Suprapubic skin (tissue), 3 donors: Measurements from ENCODE around the gene SPC24.

Experiments
- EP300 ChIP-seq: sonication (generic); formaldehyde crosslinking; IDR thresholded peaks from one replicate; pipeline ENCODE4 v1.6.1; 2017; ENCODE audit warnings: antibody characterized with exemption
- TF ChIP-seq, protein P1 (sequence below), 2 donors: fragments of 200-600 bp in 1 of 2; fragments of 450-650 bp in 1 of 2; sonication (generic) in 1 of 2; IDR thresholded peaks; one replicate each; pipeline ENCODE4 v1.5.1; 2016 to 2019; ENCODE audit warnings: antibody characterized with exemption in 2 of 2, mild to moderate bottlenecking in 1 of 2, moderate library complexity in 1 of 2

- TF ChIP-seq, protein P1, sequence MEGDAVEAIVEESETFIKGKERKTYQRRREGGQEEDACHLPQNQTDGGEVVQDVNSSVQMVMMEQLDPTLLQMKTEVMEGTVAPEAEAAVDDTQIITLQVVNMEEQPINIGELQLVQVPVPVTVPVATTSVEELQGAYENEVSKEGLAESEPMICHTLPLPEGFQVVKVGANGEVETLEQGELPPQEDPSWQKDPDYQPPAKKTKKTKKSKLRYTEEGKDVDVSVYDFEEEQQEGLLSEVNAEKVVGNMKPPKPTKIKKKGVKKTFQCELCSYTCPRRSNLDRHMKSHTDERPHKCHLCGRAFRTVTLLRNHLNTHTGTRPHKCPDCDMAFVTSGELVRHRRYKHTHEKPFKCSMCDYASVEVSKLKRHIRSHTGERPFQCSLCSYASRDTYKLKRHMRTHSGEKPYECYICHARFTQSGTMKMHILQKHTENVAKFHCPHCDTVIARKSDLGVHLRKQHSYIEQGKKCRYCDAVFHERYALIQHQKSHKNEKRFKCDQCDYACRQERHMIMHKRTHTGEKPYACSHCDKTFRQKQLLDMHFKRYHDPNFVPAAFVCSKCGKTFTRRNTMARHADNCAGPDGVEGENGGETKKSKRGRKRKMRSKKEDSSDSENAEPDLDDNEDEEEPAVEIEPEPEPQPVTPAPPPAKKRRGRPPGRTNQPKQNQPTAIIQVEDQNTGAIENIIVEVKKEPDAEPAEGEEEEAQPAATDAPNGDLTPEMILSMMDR (IDR thresholded peaks at IDR 0.05) = no peak
- TF ChIP-seq EP300 = no peak
Observed at GRCh38 chr19:11173516-11174155, 18.1 kb upstream of the SPC24 start.
